Measurements from ENCODE around the gene ZFYVE28. TPM values are rescaled to one million over a fixed set of nuclear protein-coding genes. Genes with fewer than 3 reads are reported as not detected.

ZFYVE28 gene
- total RNA-seq, 1 donor from 2014 or later: 1.3 TPM

GRCh38 chr4:2301225-2301642 is 117.2 kb downstream of the ZFYVE28 start:
- no peak for DNase-seq (ENCODE audit: low read depth)
- no peak for TF ChIP-seq CTCF (IDR thresholded peaks at IDR 0.05; ENCODE audit: insufficient read depth, low read length, severe bottlenecking)
- Histone ChIP-seq H3K4me3 (ENCODE audit: low read depth, low read length) (no peak overlapping the region), H3K36me3 (ENCODE audit: control insufficient read depth, insufficient read depth, low read length) (no peaks in the 10 kb centered on the region), H3K27me3 (ENCODE audit: control insufficient read depth, insufficient read depth, low read length) (no peaks in the 10 kb centered on the region)
- no peak for FAIRE-seq

DNA sequence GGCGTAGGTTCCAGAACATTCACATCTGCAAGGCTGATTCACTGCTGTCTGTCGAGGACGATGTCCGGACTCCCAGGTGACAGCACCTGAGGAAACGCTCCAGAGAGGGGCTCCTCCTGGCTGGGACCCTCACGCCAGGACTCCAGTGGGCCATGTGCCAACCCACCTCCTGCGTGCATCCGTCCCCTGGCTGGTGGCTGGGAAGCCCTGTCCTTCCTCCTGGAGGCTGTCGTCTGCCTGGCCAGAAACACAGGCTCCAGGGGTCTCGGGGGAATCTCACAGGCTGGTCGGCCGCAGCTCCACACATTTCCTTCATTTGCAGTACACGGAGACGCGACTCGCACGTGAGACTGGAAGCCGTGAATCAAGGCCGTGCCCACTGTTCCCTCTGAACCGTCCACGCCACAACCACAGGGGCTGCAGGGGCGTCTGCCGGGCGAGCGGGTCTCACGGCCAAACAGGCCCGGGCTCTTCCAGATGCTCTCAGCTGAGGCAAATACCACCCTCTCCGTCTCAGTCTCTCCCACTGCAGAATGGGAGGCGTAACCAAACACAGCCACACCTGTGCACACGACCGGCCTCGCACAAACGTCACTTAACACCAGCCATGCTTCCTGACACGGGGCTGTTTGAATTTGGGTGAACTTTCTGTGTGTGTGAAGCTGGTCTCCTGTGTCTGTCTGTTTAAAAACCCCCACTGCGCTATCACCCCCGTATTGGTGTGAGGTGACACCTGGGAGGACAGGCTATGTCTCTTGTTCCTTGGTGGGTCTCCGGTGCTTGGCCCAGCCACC is 117.8 kb downstream of the ZFYVE28 start:
- Histone ChIP-seq H3K36me3 (ENCODE audit: control insufficient read depth, insufficient read depth, low read length) (no peaks in the 10 kb centered on the region), H3K4me3 (ENCODE audit: low read depth, low read length) (no peak overlapping the region), H3K27me3 (ENCODE audit: control insufficient read depth, insufficient read depth, low read length) (no peaks in the 10 kb centered on the region)
- TF ChIP-seq CTCF (IDR thresholded peaks at IDR 0.05; ENCODE audit: insufficient read depth, low read length, severe bottlenecking): no peak
- DNase-seq (ENCODE audit: low read depth) (no peak), FAIRE-seq (peak; percentile 76)

DNA sequence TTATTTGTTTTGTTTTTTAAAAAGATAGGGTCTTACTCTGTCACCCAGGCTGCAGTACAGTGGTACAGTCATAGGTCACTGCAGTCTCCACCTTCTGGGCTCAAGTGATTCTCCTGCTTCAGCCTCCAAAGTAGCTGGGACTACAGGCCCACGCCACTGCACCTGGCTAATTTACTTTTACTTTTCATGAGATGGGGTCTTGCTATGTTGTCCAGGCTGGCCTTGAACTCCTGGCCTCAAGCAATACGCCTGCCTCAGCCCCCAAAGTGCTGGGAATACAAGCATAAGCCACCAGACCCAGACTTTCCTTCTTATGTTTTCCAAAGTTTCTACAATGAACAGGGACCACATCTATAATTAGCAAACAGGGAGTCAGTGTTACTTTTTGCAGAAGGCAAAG is 118.7 kb downstream of the ZFYVE28 start:
- FAIRE-seq (no peak), DNase-seq (ENCODE audit: low read depth) (no peak)
- H3K4me3 ChIP-seq (ENCODE audit: low read depth, low read length): no peak overlapping the region
- H3K36me3 ChIP-seq (ENCODE audit: control insufficient read depth, insufficient read depth, low read length): no peaks in the 10 kb centered on the region
- TF ChIP-seq CTCF (IDR thresholded peaks at IDR 0.05; ENCODE audit: insufficient read depth, low read length, severe bottlenecking): no peak
- H3K27me3 ChIP-seq (ENCODE audit: control insufficient read depth, insufficient read depth, low read length): no peaks in the 10 kb centered on the region

DNA sequence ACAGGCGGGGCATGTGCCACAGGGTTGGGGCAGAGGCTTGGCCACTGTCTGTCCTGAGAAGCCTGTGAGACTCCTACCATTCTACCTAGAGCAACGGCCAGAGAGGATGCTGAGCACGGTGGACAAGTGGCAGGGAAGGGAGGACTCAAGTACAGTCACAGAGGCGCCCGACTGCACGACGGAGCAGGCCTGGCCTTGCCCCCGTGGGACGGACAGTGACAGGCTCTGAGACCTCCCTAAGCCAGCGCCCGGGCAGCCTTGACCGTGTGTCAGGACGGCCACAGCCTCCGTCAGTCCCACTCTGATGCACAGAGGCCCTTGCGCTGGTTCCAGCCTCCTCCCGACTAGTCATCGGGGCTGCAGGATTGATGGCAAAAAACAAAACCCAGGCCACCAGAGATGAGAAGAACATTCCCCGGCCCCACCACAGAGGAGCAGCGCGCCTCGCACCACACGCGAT is 119.9 kb downstream of the ZFYVE28 start:
- no peak for DNase-seq (ENCODE audit: low read depth)
- no peaks in the 10 kb centered on the region for H3K27me3 ChIP-seq (ENCODE audit: control insufficient read depth, insufficient read depth, low read length)
- H3K36me3 ChIP-seq (ENCODE audit: control insufficient read depth, insufficient read depth, low read length): no peaks in the 10 kb centered on the region
- H3K4me3 ChIP-seq (ENCODE audit: low read depth, low read length): no peak overlapping the region
- FAIRE-seq: no peak
- no peak for TF ChIP-seq CTCF (IDR thresholded peaks at IDR 0.05; ENCODE audit: insufficient read depth, low read length, severe bottlenecking)

DNA sequence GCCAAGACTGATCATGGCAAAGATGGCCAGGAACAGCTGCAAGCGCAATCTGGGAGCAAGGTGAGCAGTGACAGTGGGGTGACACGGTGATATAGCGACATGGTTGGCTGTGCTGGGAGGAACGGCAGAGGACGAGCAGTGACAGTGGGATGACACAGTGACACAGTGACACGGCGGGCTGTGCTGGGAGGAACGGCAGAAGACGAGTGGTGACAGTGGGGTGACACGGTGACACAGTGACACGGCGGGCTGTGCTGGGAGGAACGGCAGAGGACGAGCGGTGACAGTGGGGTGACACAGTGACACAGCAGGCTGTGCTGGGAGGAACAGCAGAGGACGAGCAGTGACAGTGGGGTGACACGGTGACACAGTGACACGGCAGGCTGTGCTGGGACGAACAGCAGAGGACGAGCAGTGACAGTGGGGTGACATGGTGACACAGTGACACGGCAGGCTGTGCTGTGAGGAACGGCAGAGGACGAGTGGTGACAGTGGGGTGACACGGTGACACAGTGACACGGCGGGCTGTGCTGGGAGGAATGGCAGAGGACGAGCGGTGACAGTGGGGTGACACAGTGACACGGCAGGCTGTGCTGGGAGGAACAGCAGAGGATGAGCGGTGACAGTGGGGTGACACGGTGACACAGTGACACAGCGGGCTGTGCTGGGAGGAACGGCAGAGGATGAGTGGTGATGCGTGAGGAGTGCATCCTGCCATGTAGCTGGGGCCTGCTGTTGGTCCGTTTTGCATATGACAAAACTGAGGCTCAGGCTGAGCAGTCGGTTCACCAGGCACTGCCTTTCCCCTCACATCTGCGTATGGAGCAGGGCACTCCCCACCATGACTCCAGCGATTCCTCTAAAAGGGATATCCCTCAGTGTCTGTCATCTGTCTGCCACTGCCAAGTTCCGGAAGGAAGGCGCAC is 120.6 kb downstream of the ZFYVE28 start:
- Histone ChIP-seq H3K4me3 (ENCODE audit: low read depth, low read length) (no peak overlapping the region), H3K27me3 (ENCODE audit: control insufficient read depth, insufficient read depth, low read length) (no peaks in the 10 kb centered on the region), H3K36me3 (ENCODE audit: control insufficient read depth, insufficient read depth, low read length) (no peaks in the 10 kb centered on the region)
- FAIRE-seq: peak; percentile 96
- TF ChIP-seq CTCF (IDR thresholded peaks at IDR 0.05; ENCODE audit: insufficient read depth, low read length, severe bottlenecking): no peak
- DNase-seq (ENCODE audit: low read depth): no peak
